HepG2 (cell line): ENCODE results near the gene APOC3. TPM values are rescaled to one million over a fixed set of nuclear protein-coding genes. Genes with fewer than 3 reads are reported as not detected.
A peak's percentile ranks its signal among the peaks of the same experiment; 100 is the strongest.

Experiments used
- ELF4 ChIP-seq: sonication (generic); formaldehyde crosslinking; IDR thresholded peaks from 2 replicates; pipeline ENCODE4 v1.5.0; 2020; ENCODE audit warnings: missing genetic modification reagents, mild to moderate bottlenecking, moderate library complexity, borderline replicate concordance
- MLLT10 ChIP-seq: sonication (generic); formaldehyde crosslinking; IDR thresholded peaks from 2 replicates; pipeline ENCODE4 v1.4.0; 2020; ENCODE audit warnings: missing genetic modification reagents
- NFAT5 ChIP-seq: sonication (generic); formaldehyde crosslinking; IDR thresholded peaks from 2 replicates; pipeline ENCODE4 v1.4.0; 2020; ENCODE audit warnings: missing genetic modification reagents
- PRDM10 ChIP-seq: sonication (generic); formaldehyde crosslinking; IDR thresholded peaks from 2 replicates; pipeline ENCODE4 v1.4.0; 2020; ENCODE audit warnings: low read depth, missing genetic modification reagents
- RBM22 ChIP-seq: fragments of 200-400 bp; formaldehyde crosslinking; optimal IDR thresholded peaks from 2 replicates; pipeline ENCODE3; 2017; ENCODE audit warnings: mild to moderate bottlenecking, low read length, moderate library complexity
- REL ChIP-seq: sonication (generic); formaldehyde crosslinking; conservative IDR thresholded peaks from 2 replicates; pipeline ENCODE4 v1.8.0; 2022; ENCODE audit warnings: mild to moderate bottlenecking, missing genetic modification reagents, moderate library complexity
- RFX1 ChIP-seq: fragments of 450-650 bp; IDR thresholded peaks from 2 replicates; pipeline ENCODE4 v1.6.1; 2017
- SMAD9 ChIP-seq: sonication (generic); formaldehyde crosslinking; IDR thresholded peaks from 2 replicates; pipeline ENCODE4 v1.5.1; 2020; ENCODE audit warnings: mild to moderate bottlenecking, missing genetic modification reagents
- SMC3 ChIP-seq: IDR thresholded peaks from 2 replicates; pipeline ENCODE4 v1.6.1; 2011; ENCODE audit warnings: low read length, improper control_type of control experiment
- U2AF2 ChIP-seq: fragments of 200-400 bp; formaldehyde crosslinking; IDR thresholded peaks from 2 replicates; pipeline ENCODE4 v1.6.1; 2017; ENCODE audit warnings: low read depth, mild to moderate bottlenecking, low read length
- UBTF ChIP-seq: sonication (generic); formaldehyde crosslinking; IDR thresholded peaks from 2 replicates; pipeline ENCODE4 v1.4.0; 2020; ENCODE audit warnings: mild to moderate bottlenecking, missing genetic modification reagents
- ZGPAT ChIP-seq: IDR thresholded peaks from 2 replicates; pipeline ENCODE4 v1.6.1; 2016; ENCODE audit warnings: mild to moderate bottlenecking
- ZMYM2 ChIP-seq: sonication (generic); formaldehyde crosslinking; IDR thresholded peaks from 2 replicates; pipeline ENCODE4 v1.8.0; 2022; ENCODE audit warnings: mild to moderate bottlenecking, missing genetic modification reagents
- ZNF180 ChIP-seq: sonication (generic); formaldehyde crosslinking; IDR thresholded peaks from 2 replicates; pipeline ENCODE4 v1.4.0; 2020; ENCODE audit warnings: low read depth, missing genetic modification reagents, borderline replicate concordance
- polyA plus RNA-seq, 8 experiments: library from polyadenylated mRNA; depleted of rRNA in 3 of 8; stranded (reverse) in 7 of 8; unstranded in 1 of 8; fragments of >200 nt; fragmentation: Illumina TruSeq in 4 of 8; extraction: Trizol in 4 of 8; gene quantifications; 2 replicates each; pipeline versions ENCODE4 v1.2.1 to v1.2.3, GENCODE V29; 2011 to 2016; ENCODE audit warnings: low read depth in 4 of 8, missing spikeins in 1 of 8, mixed read lengths in 1 of 8; ENCODE audit not compliant: insufficient read depth in 1 of 8
- total RNA-seq, 5 experiments: library from RNA; depleted of rRNA; stranded (reverse); fragments of >200 nt; fragmentation: Illumina TruSeq; extraction: Trizol; gene quantifications; 2 replicates each; pipeline ENCODE4 v1.2.3, GENCODE V29; 2016; ENCODE audit warnings: low read depth in 1 of 5

APOC3 gene
- total and polyA plus RNA-seq, 2 of the 13 experiments (the other 11 are each of a cell fraction or from before 2014, with no cell fraction given): 314 to 687 TPM

DNA sequence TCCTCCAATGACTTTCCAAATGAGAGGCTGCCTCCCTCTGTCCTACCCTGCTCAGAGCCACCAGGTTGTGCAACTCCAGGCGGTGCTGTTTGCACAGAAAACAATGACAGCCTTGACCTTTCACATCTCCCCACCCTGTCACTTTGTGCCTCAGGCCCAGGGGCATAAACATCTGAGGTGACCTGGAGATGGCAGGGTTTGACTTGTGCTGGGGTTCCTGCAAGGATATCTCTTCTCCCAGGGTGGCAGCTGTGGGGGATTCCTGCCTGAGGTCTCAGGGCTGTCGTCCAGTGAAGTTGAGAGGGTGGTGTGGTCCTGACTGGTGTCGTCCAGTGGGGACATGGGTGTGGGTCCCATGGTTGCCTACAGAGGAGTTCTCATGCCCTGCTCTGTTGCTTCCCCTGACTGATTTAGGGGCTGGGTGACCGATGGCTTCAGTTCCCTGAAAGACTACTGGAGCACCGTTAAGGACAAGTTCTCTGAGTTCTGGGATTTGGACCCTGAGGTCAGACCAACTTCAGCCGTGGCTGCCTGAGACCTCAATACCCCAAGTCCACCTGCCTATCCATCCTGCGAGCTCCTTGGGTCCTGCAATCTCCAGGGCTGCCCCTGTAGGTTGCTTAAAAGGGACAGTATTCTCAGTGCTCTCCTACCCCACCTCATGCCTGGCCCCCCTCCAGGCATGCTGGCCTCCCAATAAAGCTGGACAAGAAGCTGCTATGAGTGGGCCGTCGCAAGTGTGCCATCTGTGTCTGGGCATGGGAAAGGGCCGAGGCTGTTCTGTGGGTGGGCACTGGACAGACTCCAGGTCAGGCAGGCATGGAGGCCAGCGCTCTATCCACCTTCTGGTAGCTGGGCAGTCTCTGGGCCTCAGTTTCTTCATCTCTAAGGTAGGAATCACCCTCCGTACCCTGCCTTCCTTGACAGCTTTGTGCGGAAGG, 2.9 kb downstream of the APOC3 start (continued):
- TF ChIP-seq UBTF (CRISPR knock-in tag) (peak; percentile 72), ZGPAT (CRISPR knock-in tag) (peak; percentile 97), U2AF2 (no peak), RFX1 (no peak), ZNF180 (CRISPR knock-in tag) (no peak), SMAD9 (CRISPR knock-in tag) (peak; percentile 88; the same call in 1 of the 2 replicates), ELF4 (CRISPR knock-in tag) (no peak), NFAT5 (0 out of 2 replicates have a peak, but pooled peaks have one; percentile 42), RBM22 (no peak), MLLT10 (CRISPR knock-in tag) (0 out of 2 replicates have a peak, but pooled peaks have one; percentile 51), SMC3 (peak; percentile 74), PRDM10 (peak; percentile 80), REL (CRISPR knock-in tag) (no peak), ZMYM2 (CRISPR knock-in tag) (0 out of 2 replicates have a peak, but pooled peaks have one; percentile 63)
